ENCODE measurements around the gene JPH4.

DNA sequence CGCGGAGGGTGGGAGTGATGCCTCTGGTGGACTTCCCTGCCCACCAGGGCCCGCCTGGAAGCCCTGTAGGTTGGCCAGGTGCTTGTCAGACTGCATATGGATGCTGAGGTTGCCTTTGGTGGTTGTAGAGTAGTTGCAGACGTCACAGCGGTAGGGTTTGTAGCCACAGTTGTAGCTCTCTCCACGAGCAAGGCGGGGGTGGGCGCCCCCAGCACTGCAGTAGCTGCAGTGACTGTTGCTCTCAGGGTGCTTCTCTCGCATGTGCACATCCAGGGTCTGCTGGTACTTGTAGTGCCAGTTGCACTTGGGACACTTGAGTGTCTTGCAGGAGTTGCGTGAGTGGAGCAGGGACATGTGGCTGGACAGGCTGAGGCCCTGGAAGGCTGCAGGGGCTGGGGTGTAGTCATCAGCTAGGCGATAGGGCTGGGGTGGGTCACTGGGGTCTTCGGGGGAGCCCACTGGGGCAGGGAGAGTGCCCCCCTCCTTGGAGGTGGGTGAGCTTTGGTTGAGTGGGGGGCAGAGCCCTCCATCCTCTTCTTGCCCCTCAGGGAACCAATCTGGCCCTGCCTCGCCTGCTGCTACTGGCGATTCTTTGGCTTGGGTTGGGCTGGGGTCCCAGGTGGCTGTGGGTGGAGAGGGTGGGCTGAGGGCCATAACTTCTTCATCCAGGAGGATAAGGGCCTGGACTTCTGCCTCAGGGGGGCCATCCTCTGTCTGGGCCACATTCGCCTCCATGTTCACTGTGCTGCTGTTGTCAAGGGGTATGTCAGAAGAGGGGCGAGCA, 44.7 kb downstream of the JPH4 start:
- TF ChIP-seq, protein P1, sequence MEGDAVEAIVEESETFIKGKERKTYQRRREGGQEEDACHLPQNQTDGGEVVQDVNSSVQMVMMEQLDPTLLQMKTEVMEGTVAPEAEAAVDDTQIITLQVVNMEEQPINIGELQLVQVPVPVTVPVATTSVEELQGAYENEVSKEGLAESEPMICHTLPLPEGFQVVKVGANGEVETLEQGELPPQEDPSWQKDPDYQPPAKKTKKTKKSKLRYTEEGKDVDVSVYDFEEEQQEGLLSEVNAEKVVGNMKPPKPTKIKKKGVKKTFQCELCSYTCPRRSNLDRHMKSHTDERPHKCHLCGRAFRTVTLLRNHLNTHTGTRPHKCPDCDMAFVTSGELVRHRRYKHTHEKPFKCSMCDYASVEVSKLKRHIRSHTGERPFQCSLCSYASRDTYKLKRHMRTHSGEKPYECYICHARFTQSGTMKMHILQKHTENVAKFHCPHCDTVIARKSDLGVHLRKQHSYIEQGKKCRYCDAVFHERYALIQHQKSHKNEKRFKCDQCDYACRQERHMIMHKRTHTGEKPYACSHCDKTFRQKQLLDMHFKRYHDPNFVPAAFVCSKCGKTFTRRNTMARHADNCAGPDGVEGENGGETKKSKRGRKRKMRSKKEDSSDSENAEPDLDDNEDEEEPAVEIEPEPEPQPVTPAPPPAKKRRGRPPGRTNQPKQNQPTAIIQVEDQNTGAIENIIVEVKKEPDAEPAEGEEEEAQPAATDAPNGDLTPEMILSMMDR (IDR thresholded peaks at IDR 0.05; ENCODE audit: low read length): no peak
- TF ChIP-seq EZH2 (IDR thresholded peaks at IDR 0.05; ENCODE audit: borderline replicate concordance, low read length): no peak
